ENCODE measurements around the gene CCDC179.

Gene CCDC179

GRCh38 chr11:22860241-22860640, at the start of gene CCDC179:
Gene CCDC179, minus strand, starts transcription at chr11:22860474. Its CDS starts 53 bp downstream, at chr11:22860421.
- no peak for DNase-seq

DNA sequence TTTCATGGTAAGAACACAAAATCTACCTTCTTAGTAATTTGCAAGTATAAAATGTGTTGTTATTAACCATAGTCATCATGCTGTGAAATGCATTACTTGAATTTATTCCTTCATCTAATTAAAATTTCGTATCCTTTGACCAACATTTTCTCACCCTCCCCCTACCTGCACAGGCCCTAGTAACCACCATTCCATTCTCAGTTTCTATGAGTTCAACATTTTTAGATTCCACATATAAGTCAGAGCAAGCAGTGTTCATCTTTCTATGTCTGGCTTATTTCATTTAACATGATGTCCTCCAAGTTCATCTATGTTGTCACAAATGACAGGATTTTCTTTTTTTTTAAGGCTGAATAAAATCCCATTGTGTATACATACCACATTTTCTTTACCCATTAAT, 43.5 kb upstream of the CCDC179 start:
- DNase-seq = no peak

GRCh38 chr11:22901603-22902002, 41.3 kb upstream of the CCDC179 start:
- no peak for DNase-seq

DNA sequence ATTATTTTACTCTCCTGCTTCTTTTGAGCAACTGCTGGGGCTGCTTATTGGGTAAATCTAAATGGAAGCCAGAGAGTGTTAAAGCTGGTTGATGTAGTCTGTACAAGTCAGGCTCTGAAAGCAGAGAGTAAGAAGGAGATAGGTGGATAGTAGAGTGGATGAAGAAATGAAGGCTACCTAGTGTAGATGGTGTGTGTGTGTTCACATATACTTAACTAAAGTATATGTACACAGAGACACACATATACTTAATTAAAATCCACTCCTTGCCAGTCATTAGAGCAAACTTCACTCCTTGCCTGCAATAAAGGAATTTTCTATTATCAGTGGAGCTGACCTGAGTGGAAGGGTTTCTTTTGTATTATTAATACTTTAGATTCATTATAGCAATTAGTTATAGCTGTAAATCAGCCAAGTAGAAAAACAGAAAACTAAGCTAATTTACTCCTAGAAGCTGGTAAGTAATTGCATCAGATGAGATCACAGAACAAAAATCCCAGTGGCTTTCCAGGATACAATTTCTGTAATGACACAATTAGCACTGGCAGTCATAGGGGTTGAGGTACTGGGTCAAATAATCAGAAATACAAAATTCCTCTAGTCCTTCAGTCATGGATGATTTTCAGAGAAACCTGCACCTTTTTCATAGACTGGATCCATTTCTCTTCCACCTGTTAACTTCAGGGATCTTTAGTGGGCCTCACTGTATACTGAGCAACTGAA, 40.7 kb upstream of the CCDC179 start:
- DNase-seq = no peak

DNA sequence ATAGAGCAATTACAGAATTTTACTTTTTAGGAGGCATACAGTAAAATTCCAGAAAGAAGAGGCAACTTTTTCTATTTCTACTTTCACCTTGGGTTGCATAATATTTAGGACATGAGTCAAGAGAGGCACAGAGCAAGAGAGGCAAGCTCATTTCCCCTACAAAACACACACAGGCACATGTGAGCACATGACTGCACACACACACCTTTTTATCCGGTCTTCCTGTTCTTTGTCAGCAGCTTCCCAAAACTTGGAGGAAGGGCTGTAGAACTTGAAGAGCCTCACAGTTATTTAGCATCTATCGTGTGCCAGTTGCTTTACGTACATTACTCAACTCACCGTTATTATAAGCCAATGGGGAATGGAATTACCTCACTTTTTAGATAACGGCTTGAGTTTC, 37.8 kb upstream of the CCDC179 start:
- no peak for DNase-seq

DNA sequence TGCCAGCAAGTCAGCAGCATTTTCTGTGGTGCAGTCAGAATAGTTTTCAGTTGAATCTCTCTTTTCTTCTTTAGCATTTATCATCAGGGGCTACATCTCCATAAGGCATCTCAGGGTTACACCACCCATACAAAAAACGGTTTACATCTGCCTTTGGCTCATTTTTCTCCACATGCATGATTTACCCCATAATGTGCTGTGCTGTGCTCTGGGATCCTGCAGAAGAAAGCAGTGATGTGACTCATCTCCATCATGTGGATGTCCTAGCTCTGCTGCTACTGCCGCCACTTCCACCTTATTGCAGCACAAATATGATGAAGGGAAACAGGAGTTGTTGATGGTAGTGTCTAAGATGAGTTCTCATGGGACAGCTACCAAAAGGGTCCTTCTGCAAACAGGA, 30.0 kb upstream of the CCDC179 start:
- DNase-seq = no peak

- DNase-seq = no peak
Observed at GRCh38 chr11:22884217-22884616, 23.9 kb upstream of the CCDC179 start.

- peak; percentile 23 for DNase-seq
Observed at GRCh38 chr11:22879630-22880029, 19.4 kb upstream of the CCDC179 start.

GRCh38 chr11:22878604-22879003, 18.3 kb upstream of the CCDC179 start:
- DNase-seq = no peak

DNA sequence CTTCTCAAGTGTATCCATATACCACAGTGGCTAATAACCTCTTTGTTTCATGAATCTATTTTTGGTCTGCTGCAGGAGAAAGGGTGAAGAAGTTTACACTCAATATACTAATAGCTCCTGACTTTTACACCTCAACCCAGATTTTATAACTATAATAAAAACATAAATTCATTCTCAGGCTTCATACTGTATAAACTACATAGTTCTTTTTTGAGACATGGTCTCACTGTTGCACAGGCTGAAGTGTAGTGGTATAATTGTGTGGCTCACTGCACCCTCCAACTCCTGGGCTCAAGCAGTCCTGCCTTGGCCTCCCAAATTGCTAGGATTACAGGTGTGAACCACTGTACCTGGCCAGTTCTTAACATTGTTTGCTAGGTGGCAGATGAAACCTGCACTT, 17.8 kb upstream of the CCDC179 start:
- no peak for DNase-seq

DNA sequence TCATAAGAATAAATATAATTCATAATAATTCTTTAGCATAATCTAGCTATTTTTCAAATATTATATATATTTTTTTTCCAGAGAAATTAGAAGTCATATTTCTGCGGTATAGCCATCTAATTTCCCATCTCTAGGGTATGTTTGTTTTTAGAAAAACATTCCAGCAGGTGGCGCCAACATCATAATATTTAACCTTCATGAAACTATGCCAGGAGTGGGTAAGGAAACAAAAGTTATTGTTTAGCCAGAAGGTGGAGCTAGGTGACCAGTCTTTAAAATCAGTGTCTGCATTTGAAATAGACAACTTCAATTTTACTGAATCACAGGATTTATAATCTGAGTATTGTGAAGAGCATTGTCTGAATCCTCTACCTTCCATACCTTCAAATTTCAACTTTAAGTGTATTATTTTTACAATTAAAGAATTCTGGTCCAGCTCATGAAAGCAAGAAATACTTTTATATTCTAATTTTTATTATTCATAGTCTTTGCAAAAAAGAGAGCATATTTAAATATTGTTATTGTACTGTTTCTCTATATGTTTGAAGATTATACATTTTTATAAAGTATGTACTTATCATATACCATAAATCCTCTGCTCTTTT, 15.7 kb upstream of the CCDC179 start:
- DNase-seq = peak; percentile 90

DNA sequence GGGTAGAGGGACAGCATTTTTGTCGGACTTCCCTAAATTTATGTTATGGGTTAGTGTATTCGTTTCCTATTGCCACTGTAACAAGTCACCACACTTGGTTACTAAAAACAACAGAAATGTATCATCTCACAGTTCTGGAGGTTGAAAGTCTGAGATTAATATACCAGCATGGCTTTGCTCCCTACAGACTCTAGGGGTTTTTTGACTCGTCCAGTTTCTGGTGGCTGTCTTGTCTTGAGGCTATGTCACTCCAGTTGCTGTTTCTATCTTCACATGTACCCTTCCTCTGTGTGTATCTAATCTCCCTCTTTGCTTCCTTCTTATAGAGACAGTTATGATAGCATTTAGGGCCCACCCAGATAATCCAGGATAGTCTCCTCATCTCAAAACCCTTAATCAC, 9.1 kb upstream of the CCDC179 start:
- DNase-seq = no peak

DNA sequence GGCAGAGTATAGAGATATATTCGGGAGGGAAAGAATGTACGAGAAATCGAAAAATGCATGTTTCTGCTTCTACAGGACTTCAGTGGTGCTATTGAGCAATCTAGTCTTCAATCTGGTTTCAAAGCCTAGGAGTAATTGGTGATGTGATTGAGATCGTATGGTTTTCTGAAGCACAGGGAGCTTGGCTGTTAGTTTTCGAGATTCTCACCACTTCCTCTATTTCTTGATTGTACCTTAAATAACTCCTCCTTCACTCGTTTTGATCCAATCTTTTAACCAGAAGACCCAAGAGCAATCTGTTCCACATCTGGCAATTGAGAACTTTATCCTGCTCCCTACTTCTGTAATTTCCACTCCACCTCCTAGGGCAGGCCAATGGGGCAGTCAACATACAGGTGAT, 518 bp downstream of the CCDC179 start:
- no peak for DNase-seq

- no peak for DNase-seq
Observed at GRCh38 chr11:22851477-22851876, 8.8 kb downstream of the CCDC179 start.

DNA sequence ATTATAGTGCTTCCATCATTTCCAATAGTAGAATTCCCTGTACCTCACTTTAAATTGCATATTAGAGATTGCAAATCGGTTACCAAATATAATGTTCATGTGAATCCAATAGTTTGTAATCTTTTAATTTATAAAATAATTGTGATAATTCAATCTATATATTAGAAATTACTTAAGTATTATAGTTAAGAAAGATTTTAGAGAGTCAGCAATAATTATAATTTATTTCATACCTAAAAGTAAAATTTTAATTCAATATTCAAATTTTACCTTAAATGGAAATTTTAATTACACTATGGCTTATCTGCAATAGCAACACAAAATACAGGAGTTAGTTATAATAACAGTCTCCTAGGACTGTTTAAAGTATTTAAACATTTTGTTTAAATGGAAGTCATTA, 13.5 kb downstream of the CCDC179 start:
- DNase-seq = no peak

- no peak for DNase-seq
Observed at GRCh38 chr11:22832315-22833015, 27.8 kb downstream of the CCDC179 start.

DNA sequence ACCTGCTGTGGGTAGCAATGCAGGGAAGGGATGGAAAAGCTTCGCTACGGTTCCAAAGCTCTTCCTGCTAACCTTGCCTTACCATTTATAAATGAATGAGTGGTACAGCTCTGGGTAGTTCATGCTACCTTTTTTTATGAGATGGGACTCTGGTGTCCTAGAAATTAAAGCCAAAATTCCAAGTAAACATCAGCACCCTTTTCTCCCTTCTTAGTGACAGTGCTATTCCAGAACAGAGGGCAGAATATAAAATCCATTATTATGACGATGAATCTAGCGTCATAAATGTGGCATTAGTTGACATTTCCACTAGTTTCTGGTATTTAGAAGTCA, 30.2 kb downstream of the CCDC179 start:
- no peak for DNase-seq

GRCh38 chr11:22829231-22830081, 30.8 kb downstream of the CCDC179 start, which contains the start of gene SVIP:
Gene SVIP, minus strand, starts transcription at chr11:22829801. Its CDS starts 53 bp downstream, at chr11:22829748.
- peak; percentile 76 for DNase-seq

- no peak for DNase-seq
Observed at GRCh38 chr11:22828373-22828772, 31.9 kb downstream of the CCDC179 start.

DNA sequence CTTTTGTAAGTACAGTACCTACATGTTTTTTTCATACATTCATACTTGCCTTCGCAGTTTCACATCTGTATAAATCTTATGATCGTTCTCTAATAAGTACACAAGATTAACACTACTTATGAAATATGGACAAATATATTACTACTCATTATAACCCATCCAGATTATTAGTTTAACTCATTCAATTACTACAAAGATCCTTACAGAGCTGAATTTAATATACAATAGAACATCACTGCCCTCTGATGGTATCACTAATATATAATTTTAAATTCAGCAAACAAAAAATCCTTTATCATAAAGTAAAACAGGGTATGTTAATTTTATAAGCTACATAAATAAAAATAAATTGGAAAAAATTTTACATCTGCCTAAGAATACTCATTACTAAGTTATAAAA, 38.1 kb downstream of the CCDC179 start:
- DNase-seq = no peak

DNA sequence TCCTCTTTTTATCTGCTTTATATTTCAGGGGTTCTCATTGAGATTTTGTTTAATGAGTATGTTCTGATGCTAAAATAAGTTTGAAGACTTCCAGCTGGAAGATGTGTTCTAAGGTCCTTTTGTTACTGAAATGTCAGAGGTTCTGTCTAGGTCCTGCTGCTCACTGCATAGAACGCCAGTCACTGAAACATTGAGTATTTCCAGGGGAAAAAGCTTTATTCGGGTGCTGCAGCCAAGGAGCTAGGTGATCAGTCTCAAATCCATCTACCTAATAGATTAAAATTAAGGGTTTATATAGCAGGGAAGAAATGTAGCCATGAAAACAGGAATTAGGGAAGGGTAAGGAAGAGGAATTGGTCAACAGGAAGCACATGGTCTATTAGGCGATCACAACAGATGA, 50.4 kb downstream of the CCDC179 start:
- no peak for DNase-seq

GRCh38 chr11:22808571-22809197, 51.6 kb downstream of the CCDC179 start:
- no peak for DNase-seq

Measured in amniotic stem cell (primary cell).